Uterus (tissue), 4 donors: ENCODE data around the gene ADNP. TPM values are rescaled to one million over a fixed set of nuclear protein-coding genes. Genes with fewer than 3 reads are reported as not detected.

Source experiments
- DNase-seq, 2 donors: peaks; one replicate each; pipeline ENCODE4 v3.0.0-alpha.2; 2019 to 2020
- H3K27ac ChIP-seq, 2 donors: fragments of 200-600 bp; sonication (generic); 1 replicate in 1 of 2; 2 replicates in 1 of 2; pipeline ENCODE4 v1.5.1; 2016 to 2018
- H3K27me3 ChIP-seq, 2 donors: fragments of 200-600 bp; sonication (generic); one replicate each; pipeline ENCODE4 v1.5.1; 2018 to 2019; ENCODE audit warnings: control low read depth in 1 of 2
- H3K36me3 ChIP-seq, 2 donors: fragments of 200-600 bp; sonication (generic); one replicate each; pipeline ENCODE4 v1.5.1; 2019; ENCODE audit warnings: control low read depth in 1 of 2
- H3K4me1 ChIP-seq, 2 donors: fragments of 200-600 bp; sonication (generic); one replicate each; pipeline ENCODE4 v1.5.1; 2018 to 2019; ENCODE audit warnings: control low read depth in 1 of 2
- H3K4me3 ChIP-seq, 2 donors: fragments of 200-600 bp; sonication (generic); 1 replicate in 1 of 2; 2 replicates in 1 of 2; pipeline ENCODE4 v1.5.1; 2018 to 2019; ENCODE audit warnings: mild to moderate bottlenecking in 1 of 2
- H3K9me3 ChIP-seq, 2 donors: fragments of 200-600 bp; sonication (generic); one replicate each; pipeline ENCODE4 v1.5.1; 2019; ENCODE audit warnings: control low read depth in 1 of 2
- POLR2A ChIP-seq, 2 donors: fragments of 450-650 bp; IDR thresholded peaks; one replicate each; pipeline ENCODE4 v1.6.1; 2016; ENCODE audit warnings: antibody characterized with exemption in 2 of 2, mild to moderate bottlenecking in 1 of 2, moderate library complexity in 1 of 2
- intact Hi-C: fragments of 100-400 bp; cut with DNase I; formaldehyde crosslinking; loops from one replicate; pipeline ENCODE4 v1.15.1; 2023; ENCODE audit warnings: low total_unique reads
- total RNA-seq, 4 donors: library from RNA; depleted of rRNA in 3 of 4; stranded (reverse); fragments of >200 nt in 3 of 4; gene quantifications; one replicate each; pipeline versions ENCODE4 v1.1.0 to v1.2.4, GENCODE V29; 2014 to 2023
- TF ChIP-seq, protein P1 (sequence below), 4 experiments: fragments of 200-600 bp in 2 of 4; fragments of 450-650 bp in 2 of 4; sonication (generic) in 2 of 4; IDR thresholded peaks; one replicate each; pipeline ENCODE4 v1.5.1; 2016 to 2019; ENCODE audit warnings: antibody characterized with exemption in 4 of 4, mild to moderate bottlenecking in 2 of 4, moderate library complexity in 1 of 4
- donor health status: DM: yes; HTN: yes; CAD: no.

The ADNP gene
- total RNA-seq, 4 donors from 2014 or later, result 30.6 to 90.1 (median 63.1) TPM

DNA sequence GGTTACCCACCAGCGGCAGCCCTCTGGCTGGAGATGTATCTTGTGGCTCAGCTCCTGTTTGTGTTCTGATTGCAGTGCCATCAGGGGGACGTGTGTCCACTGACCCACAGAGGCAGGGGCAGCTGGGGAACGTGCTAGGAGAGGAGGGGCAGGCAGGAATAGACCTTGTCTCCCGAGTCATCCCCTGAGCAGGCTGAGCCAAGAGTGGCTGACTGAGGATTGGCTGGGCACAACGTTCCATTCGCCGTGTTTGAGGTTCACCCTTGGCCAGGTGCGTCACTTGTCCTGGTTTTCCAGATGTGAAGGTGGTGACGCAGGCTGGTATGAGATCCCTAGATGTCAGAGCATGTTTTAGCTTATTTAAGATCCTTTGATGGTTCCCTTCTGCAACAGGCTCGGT is 57.7 kb downstream of the ADNP start:
- Histone ChIP-seq H3K9me3 (no peaks in the 10 kb centered on the region), H3K4me3 (no peak overlapping the region), H3K4me1 (no peaks in the 10 kb centered on the region), H3K27me3 (no peaks in the 10 kb centered on the region), H3K36me3 (no peaks in the 10 kb centered on the region), H3K27ac (no peak overlapping the region)
- DNase-seq, result no peak
- no peak for TF ChIP-seq POLR2A (IDR thresholded peaks at IDR 0.05)
- intact Hi-C loops, result no loop called here

DNA sequence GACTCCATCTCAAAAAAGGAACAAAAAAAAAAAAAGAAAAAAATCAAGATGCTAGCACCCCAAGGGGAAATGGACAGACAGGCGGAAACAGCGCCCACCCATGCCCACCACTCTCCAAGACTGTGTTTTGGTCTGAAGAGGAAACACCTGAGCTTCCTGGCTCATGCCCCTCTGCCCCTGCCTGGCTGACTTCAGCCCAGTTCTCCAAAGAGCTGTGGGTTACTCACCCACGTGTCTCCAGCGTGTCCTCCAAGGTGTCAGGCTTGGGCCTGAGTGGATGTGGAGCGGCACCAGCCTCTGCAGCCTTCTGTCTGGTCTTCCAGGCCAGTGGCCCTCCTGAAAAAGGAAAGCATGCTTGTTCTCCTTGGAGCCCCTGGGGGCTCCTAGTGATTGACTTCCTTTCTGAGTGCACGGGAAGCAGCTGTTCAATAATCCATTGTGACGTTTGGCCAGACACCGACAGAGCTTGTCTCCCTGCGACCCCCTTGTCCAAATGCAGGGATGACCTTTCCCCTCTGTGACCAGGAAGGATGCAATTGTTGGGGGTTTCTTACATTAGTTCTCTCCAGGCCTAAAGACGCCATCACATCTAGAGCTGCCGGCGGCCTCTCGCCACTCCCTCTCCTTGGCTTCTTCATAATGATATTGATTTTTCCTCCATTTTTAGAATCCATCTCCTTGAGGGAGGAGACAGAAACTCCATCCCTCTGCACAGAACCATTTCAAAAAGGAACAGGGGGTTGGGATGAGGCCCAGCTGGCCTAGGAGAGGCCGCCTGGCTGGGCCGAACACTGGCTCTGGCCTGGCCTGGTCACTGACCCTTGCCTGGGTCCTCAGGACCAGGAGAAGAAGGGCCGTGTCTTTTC is 58.4 kb downstream of the ADNP start:
- intact Hi-C loops, result no loop called here
- no peak overlapping the region for H3K27ac ChIP-seq
- no peak for TF ChIP-seq POLR2A (IDR thresholded peaks at IDR 0.05)
- TF ChIP-seq, protein P1, sequence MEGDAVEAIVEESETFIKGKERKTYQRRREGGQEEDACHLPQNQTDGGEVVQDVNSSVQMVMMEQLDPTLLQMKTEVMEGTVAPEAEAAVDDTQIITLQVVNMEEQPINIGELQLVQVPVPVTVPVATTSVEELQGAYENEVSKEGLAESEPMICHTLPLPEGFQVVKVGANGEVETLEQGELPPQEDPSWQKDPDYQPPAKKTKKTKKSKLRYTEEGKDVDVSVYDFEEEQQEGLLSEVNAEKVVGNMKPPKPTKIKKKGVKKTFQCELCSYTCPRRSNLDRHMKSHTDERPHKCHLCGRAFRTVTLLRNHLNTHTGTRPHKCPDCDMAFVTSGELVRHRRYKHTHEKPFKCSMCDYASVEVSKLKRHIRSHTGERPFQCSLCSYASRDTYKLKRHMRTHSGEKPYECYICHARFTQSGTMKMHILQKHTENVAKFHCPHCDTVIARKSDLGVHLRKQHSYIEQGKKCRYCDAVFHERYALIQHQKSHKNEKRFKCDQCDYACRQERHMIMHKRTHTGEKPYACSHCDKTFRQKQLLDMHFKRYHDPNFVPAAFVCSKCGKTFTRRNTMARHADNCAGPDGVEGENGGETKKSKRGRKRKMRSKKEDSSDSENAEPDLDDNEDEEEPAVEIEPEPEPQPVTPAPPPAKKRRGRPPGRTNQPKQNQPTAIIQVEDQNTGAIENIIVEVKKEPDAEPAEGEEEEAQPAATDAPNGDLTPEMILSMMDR (IDR thresholded peaks at IDR 0.05), result no peak
- H3K4me1 ChIP-seq, result no peaks in the 10 kb centered on the region
- H3K36me3 ChIP-seq, result no peaks in the 10 kb centered on the region
- H3K27me3 ChIP-seq, result no peaks in the 10 kb centered on the region
- no peaks in the 10 kb centered on the region for H3K9me3 ChIP-seq
- H3K4me3 ChIP-seq, result no peak overlapping the region
- DNase-seq, result no peak

DNA sequence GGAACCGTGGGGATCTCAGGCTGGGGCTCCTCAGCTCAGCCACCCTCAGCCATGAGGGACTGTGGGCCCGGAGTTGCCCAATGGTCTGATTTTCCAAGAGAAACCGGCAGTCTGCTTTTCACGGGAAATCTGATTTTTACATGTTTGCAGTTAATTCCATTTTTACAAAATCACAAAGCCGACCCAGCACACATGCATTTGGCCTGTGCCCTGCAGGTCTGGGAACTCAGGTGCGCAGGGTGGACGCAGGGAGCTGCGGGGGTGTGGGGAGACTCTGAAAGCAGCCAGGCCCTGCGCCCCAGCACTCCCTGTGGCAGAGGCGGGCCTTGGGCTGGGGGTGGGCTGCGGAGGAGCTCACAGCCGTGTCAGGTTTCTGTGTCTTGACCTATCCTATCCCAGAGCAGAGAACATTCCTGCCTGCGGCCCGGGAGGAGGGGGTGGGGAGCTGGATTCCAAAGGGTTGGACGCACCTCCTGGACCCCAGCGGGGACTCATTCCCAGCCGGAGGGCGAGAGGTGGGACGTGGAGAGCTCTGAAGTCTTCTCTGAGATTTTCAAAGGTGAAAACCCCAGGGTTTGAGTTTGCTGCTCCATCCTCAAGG is 60.6 kb downstream of the ADNP start:
- no peak overlapping the region for H3K27ac ChIP-seq
- intact Hi-C loops, result no loop called here
- no peaks in the 10 kb centered on the region for H3K36me3 ChIP-seq
- H3K4me1 ChIP-seq, result no peaks in the 10 kb centered on the region
- no peaks in the 10 kb centered on the region for H3K9me3 ChIP-seq
- no peak overlapping the region for H3K4me3 ChIP-seq
- TF ChIP-seq, protein P1 (IDR thresholded peaks at IDR 0.05), result no peak
- no peak for TF ChIP-seq POLR2A (IDR thresholded peaks at IDR 0.05)
- H3K27me3 ChIP-seq, result no peaks in the 10 kb centered on the region
- DNase-seq, result no peak

DNA sequence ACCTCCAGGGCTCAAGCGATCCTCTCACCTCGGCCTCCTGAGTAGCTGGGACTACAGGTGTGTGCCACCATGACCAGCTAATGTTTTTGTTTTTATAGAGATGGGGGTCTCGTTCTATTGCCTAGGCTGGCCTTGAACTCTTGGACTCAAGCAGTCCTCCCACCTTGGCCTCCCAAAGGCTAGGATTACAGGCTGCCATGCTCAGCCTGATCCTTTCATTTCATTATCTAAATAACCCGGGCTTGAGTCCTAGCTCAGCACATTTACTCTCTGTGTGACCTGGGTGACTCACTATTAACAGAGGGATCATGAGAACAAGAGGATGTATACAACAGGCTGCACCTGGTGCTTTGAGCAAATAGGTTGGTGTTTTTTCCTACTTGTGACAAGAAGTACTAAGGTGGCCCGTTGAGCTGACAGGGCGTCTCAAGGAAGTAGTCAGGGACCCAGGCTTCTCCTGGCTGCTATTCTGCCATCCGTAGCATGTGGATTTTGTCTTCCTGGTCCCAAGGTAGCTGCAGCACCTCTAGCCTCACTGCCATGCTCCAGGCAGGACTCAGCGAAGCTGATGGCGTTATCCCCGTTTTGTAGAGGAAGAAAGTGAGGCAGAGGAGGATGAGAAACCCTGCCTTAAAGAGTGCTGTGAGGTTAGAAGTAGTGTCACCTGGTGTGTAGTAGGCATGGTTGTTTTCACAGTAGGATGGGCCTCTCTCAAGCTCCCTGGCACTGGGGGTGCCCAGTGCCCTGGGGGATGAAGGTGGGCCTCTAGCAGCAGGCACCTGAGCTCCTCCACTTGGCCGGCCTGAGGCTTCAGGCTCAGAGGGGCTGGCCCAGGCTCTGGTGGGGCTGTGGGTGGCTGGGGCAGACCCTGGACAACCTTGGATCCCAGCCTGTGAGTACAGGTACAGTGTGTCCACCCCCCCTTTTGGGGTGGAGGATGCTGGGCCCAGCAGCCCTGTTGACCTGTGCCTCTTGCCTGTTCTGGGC is 62.4 kb downstream of the ADNP start:
- Histone ChIP-seq H3K27ac (no peak overlapping the region), H3K36me3 (no peaks in the 10 kb centered on the region), H3K4me3 (no peak overlapping the region), H3K9me3 (no peaks in the 10 kb centered on the region), H3K27me3 (no peaks in the 10 kb centered on the region), H3K4me1 (no peaks in the 10 kb centered on the region)
- TF ChIP-seq POLR2A (IDR thresholded peaks at IDR 0.05), result no peak
- TF ChIP-seq, protein P1 (IDR thresholded peaks at IDR 0.05), result no peak
- DNase-seq, result no peak
- intact Hi-C loops, result no loop called here

DNA sequence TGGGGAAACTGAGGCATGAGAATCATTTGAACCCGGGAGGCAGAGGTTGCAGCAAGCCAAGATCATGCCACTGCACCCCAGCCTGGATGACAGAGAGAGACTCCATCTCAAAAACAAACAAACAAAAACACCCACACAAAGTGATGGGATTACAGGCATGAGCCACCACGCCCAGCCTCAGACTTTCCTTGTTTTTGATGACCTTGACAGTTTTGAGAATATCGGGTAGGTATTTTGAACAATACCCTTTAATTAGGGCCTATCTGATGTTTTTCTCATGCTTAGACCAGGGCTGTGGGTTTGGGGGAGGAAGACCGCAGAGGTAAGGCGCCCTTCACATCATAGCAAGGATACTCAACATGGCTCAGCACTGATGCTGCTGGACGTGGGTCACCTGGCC is 63.4 kb downstream of the ADNP start:
- Histone ChIP-seq H3K4me1 (no peaks in the 10 kb centered on the region), H3K9me3 (no peaks in the 10 kb centered on the region), H3K4me3 (no peak overlapping the region), H3K27me3 (no peaks in the 10 kb centered on the region), H3K27ac (no peak overlapping the region), H3K36me3 (no peaks in the 10 kb centered on the region)
- DNase-seq, result no peak
- intact Hi-C loops, result no loop called here
- TF ChIP-seq, protein P1 (IDR thresholded peaks at IDR 0.05), result no peak
- no peak for TF ChIP-seq POLR2A (IDR thresholded peaks at IDR 0.05)
